Osteocyte (in vitro differentiated cells): ENCODE data around the gene GLOD5. TPM values are rescaled to one million over a fixed set of nuclear protein-coding genes. Genes with fewer than 3 reads are reported as not detected.

Source experiments
- DNase-seq: peaks from one replicate; pipeline ENCODE4 v3.0.0; 2021; ENCODE audit warnings: mixed read lengths; ENCODE audit not compliant: unreplicated experiment; ENCODE audit errors: extremely low spot score
- H3K27ac Mint-ChIP-seq: one replicate; pipeline ENCODE4 v1.8.0; 2021; ENCODE audit warnings: mild to moderate bottlenecking, mixed read lengths; ENCODE audit not compliant: unreplicated experiment
- H3K27me3 Mint-ChIP-seq: one replicate; pipeline ENCODE4 v1.8.0; 2021; ENCODE audit warnings: mixed read lengths; ENCODE audit not compliant: unreplicated experiment
- H3K36me3 Mint-ChIP-seq: one replicate; pipeline ENCODE4 v1.8.0; 2021; ENCODE audit warnings: mixed read lengths; ENCODE audit not compliant: unreplicated experiment
- H3K4me1 Mint-ChIP-seq: one replicate; pipeline ENCODE4 v1.8.0; 2021; ENCODE audit warnings: mixed read lengths; ENCODE audit not compliant: unreplicated experiment
- H3K4me3 Mint-ChIP-seq: one replicate; pipeline ENCODE4 v1.8.0; 2021; ENCODE audit warnings: mild to moderate bottlenecking, moderate library complexity, mixed read lengths; ENCODE audit not compliant: unreplicated experiment
- H3K9me3 Mint-ChIP-seq: one replicate; pipeline ENCODE4 v1.8.0; 2021; ENCODE audit warnings: mixed read lengths; ENCODE audit not compliant: unreplicated experiment
- total RNA-seq: library from RNA; stranded (reverse); gene quantifications from 2 replicates; pipeline ENCODE4 v1.2.1, GENCODE V29; 2021
- TF ChIP-seq, protein P1 (sequence below): fragments of 200-600 bp; sonication (generic); IDR thresholded peaks from 2 replicates; pipeline ENCODE4 v1.5.0; 2021; ENCODE audit warnings: antibody characterized with exemption, mild to moderate bottlenecking, moderate library complexity

The GLOD5 gene
- total RNA-seq, 1 donor from 2014 or later: not detected

DNA sequence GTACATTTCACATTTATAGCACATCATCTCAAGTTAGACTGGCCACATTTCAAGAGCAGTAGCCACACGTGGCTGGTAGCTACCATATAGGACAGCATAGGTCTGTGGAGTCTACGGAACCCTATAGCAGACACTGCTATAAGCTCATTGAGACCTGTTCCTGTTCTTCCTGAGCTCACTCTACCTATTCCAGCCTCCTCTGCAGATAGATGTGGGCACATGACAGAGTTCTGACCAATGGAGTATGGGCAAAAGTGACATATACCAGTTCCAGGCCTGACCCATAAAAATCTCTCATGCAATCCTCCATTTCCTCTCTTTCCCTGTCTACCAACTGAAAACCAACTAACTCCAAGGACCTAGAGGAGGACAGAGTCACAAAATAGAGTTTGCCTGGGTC lies 36.8 kb downstream of the GLOD5 start:
- peaks cover 6% of the 10 kb centered on the region for H3K9me3 Mint-ChIP-seq
- peaks cover 2% of the 10 kb centered on the region for H3K36me3 Mint-ChIP-seq
- H3K4me3 Mint-ChIP-seq: no peak overlapping the region
- TF ChIP-seq, protein P1, sequence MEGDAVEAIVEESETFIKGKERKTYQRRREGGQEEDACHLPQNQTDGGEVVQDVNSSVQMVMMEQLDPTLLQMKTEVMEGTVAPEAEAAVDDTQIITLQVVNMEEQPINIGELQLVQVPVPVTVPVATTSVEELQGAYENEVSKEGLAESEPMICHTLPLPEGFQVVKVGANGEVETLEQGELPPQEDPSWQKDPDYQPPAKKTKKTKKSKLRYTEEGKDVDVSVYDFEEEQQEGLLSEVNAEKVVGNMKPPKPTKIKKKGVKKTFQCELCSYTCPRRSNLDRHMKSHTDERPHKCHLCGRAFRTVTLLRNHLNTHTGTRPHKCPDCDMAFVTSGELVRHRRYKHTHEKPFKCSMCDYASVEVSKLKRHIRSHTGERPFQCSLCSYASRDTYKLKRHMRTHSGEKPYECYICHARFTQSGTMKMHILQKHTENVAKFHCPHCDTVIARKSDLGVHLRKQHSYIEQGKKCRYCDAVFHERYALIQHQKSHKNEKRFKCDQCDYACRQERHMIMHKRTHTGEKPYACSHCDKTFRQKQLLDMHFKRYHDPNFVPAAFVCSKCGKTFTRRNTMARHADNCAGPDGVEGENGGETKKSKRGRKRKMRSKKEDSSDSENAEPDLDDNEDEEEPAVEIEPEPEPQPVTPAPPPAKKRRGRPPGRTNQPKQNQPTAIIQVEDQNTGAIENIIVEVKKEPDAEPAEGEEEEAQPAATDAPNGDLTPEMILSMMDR: no peak
- H3K4me1 Mint-ChIP-seq: peaks cover 18% of the 10 kb centered on the region
- H3K27me3 Mint-ChIP-seq: no peaks in the 10 kb centered on the region
- no peak for DNase-seq
- no peak overlapping the region for H3K27ac Mint-ChIP-seq

DNA sequence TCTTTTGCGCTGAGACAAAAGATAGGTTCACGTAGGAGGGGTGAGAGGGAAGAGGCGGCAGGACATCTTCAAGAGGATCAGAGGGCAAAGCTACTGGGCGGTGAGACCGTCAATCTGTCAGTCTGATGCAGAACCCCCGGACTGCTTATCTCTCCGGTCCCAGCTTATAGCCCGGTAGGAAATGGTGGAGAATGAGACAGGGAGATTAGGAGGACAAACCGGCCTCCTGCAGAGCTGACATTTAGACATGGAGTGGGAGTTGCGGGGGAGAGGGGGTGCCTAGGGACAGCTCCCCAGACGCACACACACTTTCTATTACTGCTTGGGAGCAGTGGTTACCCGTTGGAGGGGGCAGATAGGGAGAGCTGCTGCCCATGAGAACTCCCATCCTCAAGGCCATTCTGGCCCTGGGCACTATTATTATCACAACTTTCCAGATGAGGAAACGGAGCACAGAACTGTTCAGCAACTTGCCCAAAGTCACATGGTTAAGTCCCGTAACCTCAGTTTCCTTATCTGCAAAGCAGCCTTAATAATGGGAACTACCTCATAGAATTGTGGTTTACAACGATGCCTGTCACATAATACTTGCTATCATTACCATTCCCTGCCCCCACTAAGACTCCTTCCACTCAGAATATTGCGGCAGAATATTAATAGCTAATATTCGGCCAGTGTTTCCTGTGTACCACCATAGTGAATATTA lies 39.2 kb downstream of the GLOD5 start:
- peaks cover 8% of the 10 kb centered on the region for H3K36me3 Mint-ChIP-seq
- H3K4me1 Mint-ChIP-seq: peaks cover 11% of the 10 kb centered on the region
- H3K27me3 Mint-ChIP-seq: no peaks in the 10 kb centered on the region
- H3K27ac Mint-ChIP-seq: peak overlapping the region; percentile 98
- TF ChIP-seq, protein P1: no peak
- DNase-seq: no peak
- peak overlapping the region; percentile 91 for H3K4me3 Mint-ChIP-seq
- H3K9me3 Mint-ChIP-seq: peaks cover 13% of the 10 kb centered on the region

DNA sequence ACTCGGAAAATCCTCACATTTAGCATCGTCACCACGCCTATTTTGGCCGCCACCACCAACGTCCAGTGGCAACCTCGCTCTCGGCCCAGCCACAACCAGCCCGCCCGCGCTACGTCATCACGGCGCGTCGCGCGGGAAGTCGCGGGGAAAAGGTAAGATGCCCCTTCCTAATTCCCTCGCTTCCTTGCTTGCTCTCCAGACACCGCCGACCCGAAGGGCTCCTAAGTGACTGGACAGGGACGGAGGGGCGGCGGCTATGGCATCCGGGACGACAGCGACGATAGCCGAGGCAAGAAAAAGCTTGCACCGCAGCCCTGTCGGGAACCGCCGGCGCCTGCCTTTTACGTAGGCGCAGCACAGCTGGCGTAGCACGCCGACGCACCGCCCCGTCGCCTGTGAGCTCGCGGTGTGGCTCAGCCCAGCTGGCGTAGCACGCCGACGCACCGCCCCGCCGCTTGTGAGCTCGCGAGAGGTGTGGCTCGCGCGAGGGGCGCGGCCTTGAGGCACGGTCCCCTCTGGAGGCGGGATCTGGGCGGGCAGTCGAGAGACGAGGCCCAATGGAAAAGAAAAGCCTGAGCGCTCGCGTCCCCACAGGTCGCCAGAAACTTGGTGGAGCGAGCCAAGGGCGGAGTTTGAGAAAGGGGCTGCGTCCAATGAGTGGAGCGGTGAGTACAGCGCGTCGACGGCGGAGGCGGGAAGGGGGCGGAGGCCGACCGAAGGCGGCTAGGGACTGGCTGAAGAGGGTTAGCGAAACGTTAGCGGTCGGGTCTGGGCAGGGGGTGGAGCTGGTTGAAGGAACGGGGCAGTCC lies 39.9 kb downstream of the GLOD5 start, which contains the start of gene HDAC6:
Gene HDAC6 (plus strand): TSS at position 788 of the 809 bp plus-strand sequence. CDS start 626 bp downstream, outside the sequence.
- TF ChIP-seq, protein P1: no peak
- Mint-ChIP-seq H3K4me3 (peak within 1 kb of the TSS; percentile 91), H3K9me3 (peaks cover 13% of the 10 kb centered on the region), H3K4me1 (peaks cover 11% of the 10 kb centered on the region), H3K27me3 (no peaks in the 10 kb centered on the region), H3K27ac (peak within 1 kb of the TSS; percentile 98), H3K36me3 (peaks cover 8% of the 10 kb centered on the region)
- peak; percentile 99 for DNase-seq

DNA sequence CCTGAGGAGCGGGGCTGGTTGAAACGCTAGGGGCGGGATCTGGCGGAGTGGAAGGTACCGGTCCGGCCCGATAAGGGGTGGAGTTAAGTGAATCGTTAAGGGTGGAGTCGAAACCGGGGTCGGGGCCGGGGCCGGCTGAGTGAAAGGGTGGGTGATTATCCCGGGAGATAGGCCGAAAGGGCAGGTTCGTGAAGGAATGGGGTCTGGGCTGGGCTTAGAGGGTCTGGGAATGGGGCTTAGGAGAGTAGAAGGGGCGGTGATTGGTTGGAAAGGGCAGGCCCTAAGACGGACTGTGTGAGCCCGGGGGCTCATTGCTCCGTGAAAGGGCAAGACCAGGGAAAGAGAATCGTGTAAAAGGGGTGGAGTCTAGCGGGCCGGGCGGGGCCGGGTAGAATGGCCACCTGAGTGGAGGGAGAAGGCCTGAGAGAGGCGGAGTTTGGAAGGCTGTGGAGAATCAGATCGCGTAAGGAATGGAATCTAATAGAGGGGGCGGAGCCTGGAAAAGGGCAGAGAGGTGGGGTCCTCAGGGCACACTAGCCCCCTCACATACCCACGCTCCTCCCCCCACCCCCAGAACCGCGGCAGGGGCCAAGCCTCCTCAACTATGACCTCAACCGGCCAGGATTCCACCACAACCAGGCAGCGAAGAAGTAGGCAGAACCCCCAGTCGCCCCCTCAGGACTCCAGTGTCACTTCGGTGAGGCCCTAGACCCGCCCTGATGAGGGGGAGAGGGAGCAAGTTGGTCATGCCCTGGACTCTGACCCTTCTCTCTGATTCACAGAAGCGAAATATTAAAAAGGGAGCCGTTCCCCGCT lies 40.8 kb downstream of the GLOD5 start:
- Mint-ChIP-seq H3K9me3 (peaks cover 16% of the 10 kb centered on the region), H3K27ac (peak overlapping the region; percentile 98), H3K27me3 (no peaks in the 10 kb centered on the region), H3K4me3 (peak overlapping the region; percentile 91), H3K36me3 (peaks cover 8% of the 10 kb centered on the region), H3K4me1 (peaks cover 11% of the 10 kb centered on the region)
- TF ChIP-seq, protein P1: no peak
- DNase-seq: peak; percentile 91
